GM21447 (cell line): ENCODE data around the gene CNTRL.

ENCODE experiments used
- ATAC-seq: cut with Tn5 transposase; IDR thresholded peaks from one replicate; pipeline ENCODE4 v1.9.1; 2021; ENCODE audit not compliant: unreplicated experiment

The CNTRL gene

GRCh38 chr9:121179930-121180681, 105.4 kb downstream of the CNTRL start:
- ATAC-seq: no peak

- no peak for ATAC-seq
Observed at GRCh38 chr9:121182101-121182836, 107.5 kb downstream of the CNTRL start.

- ATAC-seq: no peak
Observed at GRCh38 chr9:121182989-121183388, 108.2 kb downstream of the CNTRL start.

- ATAC-seq: no peak
Observed at GRCh38 chr9:121183666-121184423, 109.1 kb downstream of the CNTRL start.

GRCh38 chr9:121184463-121184862, 109.7 kb downstream of the CNTRL start:
- no peak for ATAC-seq

GRCh38 chr9:121185178-121185745, 110.5 kb downstream of the CNTRL start:
- ATAC-seq: no peak

- no peak for ATAC-seq
Observed at GRCh38 chr9:121185774-121186403, 111.1 kb downstream of the CNTRL start.

GRCh38 chr9:121187636-121188305, 113.0 kb downstream of the CNTRL start:
- no peak for ATAC-seq

GRCh38 chr9:121189006-121189405, 114.3 kb downstream of the CNTRL start:
- no peak for ATAC-seq

GRCh38 chr9:121189660-121190059, 114.9 kb downstream of the CNTRL start:
- no peak for ATAC-seq

GRCh38 chr9:121191235-121191634, 116.5 kb downstream of the CNTRL start:
- ATAC-seq: no peak

- no peak for ATAC-seq
Observed at GRCh38 chr9:121192518-121192917, 117.8 kb downstream of the CNTRL start.

GRCh38 chr9:121192959-121193640, 118.3 kb downstream of the CNTRL start:
- no peak for ATAC-seq

GRCh38 chr9:121194730-121195129, 120.0 kb downstream of the CNTRL start:
- no peak for ATAC-seq

- ATAC-seq: peak; percentile 37
Observed at GRCh38 chr9:121196389-121196788, 121.6 kb downstream of the CNTRL start.

- no peak for ATAC-seq
Observed at GRCh38 chr9:121197132-121197531, 122.4 kb downstream of the CNTRL start.

GRCh38 chr9:121198512-121199042, 123.8 kb downstream of the CNTRL start:
- ATAC-seq: no peak

- no peak for ATAC-seq
Observed at GRCh38 chr9:121199921-121200320, 125.2 kb downstream of the CNTRL start.

- no peak for ATAC-seq
Observed at GRCh38 chr9:121200356-121200755, 125.6 kb downstream of the CNTRL start.
